SK-MEL-5 (cell line): ENCODE measurements around the gene FCGR2B. TPM values are rescaled to one million over a fixed set of nuclear protein-coding genes. Genes with fewer than 3 reads are reported as not detected.
"Not testable (repeated sequence)": the region's sequence is repeated elsewhere in the genome, so short reads cannot be mapped to it uniquely, and the experiment has no call there.

Source experiments
- DNase-seq: peaks from one replicate; pipeline ENCODE4 v3.0.0-alpha.2; 2016; ENCODE audit warnings: low read depth, low spot score
- in situ Hi-C: cut with HindIII; loops from 2 replicates; pipeline ENCODE4 v1.10.0; 2016; ENCODE audit warnings: low sequenced_read_pairs, high pct_unique_total_duplicates, low pct_unique_long_range_greater_than_20kb
- small RNA-seq, 2 experiments: library from RNA; depleted of rRNA; stranded (forward); fragments of <200 nt; gene quantifications; one replicate each; pipeline ENCODE3, GENCODE V24; 2014
- total RNA-seq: library from RNA; depleted of rRNA; stranded (reverse); fragments of >200 nt; shearing (Covaris generic); gene quantifications from 2 replicates; pipeline ENCODE4 v1.2.3, GENCODE V29; 2014; rRNA removed

FCGR2B gene
- total RNA-seq, 1 experiment from 2014 or later = 1.1 TPM

DNA sequence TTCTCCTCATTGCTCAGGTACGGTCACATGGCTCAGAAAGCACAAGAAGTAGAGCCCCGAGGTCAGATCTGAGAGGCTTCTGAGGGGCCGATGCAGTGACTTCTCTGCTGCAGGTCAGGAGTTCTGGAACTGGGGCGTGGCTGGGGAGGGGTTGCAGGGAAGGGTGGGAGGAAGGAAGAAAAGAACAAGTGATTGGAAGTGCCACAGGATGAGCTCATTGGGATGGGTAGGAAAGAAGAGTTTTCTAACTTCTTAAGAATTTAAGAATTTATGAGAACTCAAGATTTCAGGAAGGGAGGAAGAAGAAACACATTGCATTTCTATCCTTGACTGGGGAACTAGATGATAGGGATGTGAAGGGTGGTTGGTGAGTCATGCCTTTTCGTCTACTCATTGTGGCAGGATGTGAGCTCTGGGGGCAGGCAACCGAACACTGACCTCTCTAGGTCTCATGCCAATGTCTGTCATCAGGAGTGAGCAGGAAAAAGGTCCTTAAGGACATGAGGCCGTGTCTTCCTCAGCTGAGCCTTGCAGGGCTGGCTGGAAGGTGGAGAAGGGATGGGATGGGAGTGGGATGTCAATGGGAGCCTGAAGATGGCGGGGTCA, 58.9 kb downstream of the FCGR2B start:
- DNase-seq = peak; percentile 33
- in situ Hi-C loops = no loop called here

DNA sequence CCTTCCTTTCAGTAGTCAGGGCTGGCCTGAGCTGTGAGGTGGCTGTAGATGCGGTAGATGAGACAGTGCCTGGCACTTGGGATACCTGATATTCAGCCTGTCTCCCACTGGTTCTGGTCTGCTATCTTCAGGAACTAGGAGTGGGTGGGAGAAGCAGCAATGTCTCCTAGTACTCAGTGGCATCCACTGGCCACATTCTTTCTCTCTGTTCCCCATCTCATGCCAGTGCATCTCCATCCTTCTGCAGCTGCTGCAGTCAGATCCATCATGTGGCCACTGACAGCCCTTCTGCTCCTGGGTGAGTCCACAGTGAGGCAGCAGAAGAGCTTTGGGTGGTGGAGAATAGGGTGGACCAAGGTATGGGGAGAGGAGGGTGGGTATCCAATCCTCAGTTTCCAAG, 59.5 kb downstream of the FCGR2B start:
- in situ Hi-C loops = no loop called here
- DNase-seq = no peak

- no peak for DNase-seq
- in situ Hi-C loops = no loop called here
These were observed 60.7 kb downstream of the FCGR2B start for GRCh38 chr1:161723459-161724141.

DNA sequence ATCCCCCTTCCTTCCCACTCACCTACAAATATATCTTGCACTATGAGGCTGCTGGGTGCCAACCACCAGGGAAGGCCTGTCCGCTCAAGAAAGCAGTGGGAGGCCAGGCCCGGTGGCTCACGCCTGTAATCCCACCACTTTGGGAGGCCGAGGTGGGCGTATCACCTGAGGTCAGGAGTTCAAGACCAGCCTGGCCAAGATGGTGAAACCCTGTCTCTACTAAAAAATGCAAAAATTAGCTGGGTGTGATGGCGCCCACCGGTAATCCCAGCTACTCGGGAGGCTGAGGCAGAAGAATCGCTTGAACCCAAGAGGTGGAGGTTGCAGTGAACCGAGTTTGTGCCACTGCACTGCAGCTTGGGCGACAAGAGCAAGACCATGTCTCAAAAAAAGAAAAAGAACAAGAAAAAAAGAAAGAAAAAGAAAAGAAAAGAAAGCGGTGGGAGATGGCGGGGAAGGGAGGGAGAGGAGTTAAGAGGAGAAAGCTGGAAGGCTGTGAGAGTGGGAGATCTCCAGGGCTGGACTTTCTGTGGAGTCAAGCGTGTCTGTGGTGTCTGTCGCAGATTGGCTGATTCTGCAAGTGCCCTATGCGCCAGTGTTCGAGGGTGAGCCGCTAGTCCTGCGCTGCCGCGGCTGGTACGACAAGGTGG, 62.4 kb downstream of the FCGR2B start:
- DNase-seq, in situ Hi-C loops: not testable (repeated sequence)

DNA sequence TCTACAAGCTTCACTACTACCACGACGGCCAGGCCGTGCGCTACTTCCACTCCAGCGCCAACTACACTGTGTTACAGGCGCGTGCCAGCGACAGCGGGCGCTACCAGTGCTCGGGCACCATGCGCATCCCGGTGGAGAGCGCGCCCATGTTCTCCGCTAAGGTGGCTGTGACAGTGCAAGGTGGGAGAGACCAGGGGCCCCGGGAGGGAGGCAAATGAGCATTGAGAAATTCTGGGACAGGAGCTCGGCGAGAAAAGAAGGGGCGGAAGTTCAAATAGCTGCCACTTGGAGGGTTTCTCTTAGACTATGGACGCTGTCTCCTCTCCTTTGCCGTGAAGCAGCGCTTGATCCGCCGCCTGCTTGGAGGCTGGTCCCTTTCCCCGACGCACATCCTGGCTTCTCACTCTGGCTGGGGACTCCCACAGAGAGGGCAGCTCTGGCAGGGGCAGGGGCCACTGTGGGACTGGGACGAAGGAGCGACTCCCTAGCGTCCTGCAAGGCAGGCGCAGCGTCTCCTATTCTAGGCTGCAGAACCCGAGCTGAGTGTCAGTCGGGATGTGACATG, 63.0 kb downstream of the FCGR2B start:
- in situ Hi-C loops = no loop called here
- DNase-seq = peak; percentile 52

DNA sequence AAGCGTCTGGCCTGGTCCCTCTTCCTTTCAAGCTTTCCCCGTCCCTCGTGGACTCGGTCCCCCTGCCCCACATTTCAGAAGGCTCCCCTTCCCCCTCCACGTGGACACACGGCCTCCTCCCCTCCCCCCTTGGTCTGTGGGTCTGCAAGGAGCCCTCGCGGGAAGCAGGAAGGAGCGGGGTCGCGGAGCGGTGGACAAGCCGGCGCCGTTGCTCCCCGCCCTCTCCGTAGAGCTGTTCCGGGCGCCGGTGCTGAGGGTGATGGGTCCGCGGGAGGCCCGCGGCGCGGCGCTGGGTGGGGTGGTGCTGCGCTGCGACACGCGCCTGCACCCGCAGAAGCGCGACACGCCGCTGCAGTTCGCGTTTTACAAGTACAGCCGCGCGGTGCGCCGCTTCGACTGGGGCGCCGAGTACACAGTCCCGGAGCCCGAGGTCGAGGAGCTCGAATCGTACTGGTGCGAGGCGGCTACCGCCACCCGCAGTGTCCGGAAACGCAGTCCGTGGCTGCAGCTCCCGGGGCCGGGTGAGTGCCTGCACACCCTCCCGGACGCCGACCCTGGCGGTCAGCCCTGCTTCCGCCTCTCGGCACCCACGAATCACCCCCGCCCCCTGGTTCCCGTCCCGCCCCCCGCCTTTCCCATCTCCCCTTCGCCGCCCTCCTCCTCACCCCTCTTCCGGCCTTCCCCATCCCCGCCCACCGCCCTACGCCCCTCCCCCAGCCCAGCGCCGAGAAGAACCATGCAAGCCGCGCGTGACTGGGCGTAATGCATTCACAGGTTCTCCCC, 63.7 kb downstream of the FCGR2B start:
- peak; percentile 95 for DNase-seq
- in situ Hi-C loops = no loop called here

DNA sequence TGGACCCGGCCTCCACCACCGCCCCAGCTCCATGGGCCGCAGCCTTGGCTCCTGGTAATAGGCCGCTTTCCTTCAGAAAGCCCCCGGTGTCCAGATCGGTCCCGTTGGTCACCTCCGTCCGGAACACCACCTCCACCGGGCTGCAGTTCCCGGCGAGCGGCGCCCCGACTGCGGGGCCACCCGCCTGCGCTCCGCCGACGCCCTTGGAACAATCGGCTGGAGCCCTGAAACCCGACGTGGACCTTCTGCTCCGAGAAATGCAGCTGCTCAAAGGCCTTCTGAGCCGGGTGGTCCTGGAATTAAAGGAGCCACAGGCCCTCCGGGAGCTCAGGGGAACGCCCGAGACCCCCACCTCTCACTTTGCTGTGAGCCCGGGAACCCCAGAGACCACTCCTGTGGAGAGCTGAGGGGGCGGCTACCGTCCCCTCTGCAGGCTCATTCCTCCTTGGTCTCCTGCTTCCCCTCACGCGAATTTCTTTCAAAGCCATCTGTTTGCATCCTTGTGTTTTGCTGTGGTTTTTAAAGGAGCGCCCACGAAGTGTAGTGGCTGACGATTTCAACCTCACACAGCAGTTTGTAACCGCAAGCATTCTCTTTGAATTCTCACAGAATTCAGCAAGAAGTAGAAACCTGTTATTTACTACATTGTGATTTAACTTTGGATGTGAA, 64.4 kb downstream of the FCGR2B start:
- in situ Hi-C loops = no loop called here
- peak; percentile 38 for DNase-seq

Small RNA genes within 50 kb of the gene (small RNA-seq; reads per million reads assigned to genes)
- gene RF00019 = 0 reads per million in 2 experiments

Other genes starting within 250 kb of the FCGR2B start
- gene FCGR2A, start 157.7 kb upstream of the FCGR2B start, total RNA-seq = 57.4 and 59.7 TPM in 2 replicates
- gene HSPA6, start 138.6 kb upstream of the FCGR2B start, total RNA-seq = 4.2 and 4.8 TPM in 2 replicates
- gene FCGR3A, start 113.3 kb upstream of the FCGR2B start, total RNA-seq = not detected in 2 replicates
- gene FCGR3B, start 32.0 kb upstream of the FCGR2B start, total RNA-seq = not detected in 2 replicates
- gene FCRLA, start 44.1 kb downstream of the FCGR2B start, total RNA-seq = 359 and 397 TPM in 2 replicates
- gene FCRLB, start 58.4 kb downstream of the FCGR2B start, total RNA-seq = 6.0 and 7.3 TPM in 2 replicates
- gene DUSP12, start 86.6 kb downstream of the FCGR2B start, total RNA-seq = 38.7 and 40.7 TPM in 2 replicates
- gene ATF6, start 103.2 kb downstream of the FCGR2B start, total RNA-seq = 35.2 and 38.8 TPM in 2 replicates